Measurements from ENCODE around the gene AP1AR. TPM values are rescaled to one million over a fixed set of nuclear protein-coding genes. Genes with fewer than 3 reads are reported as not detected.

Gene AP1AR
- total and polyA plus RNA-seq, 5 donors = 6.1 to 11.6 (median 10.3) TPM

GRCh38 chr4:112225157-112225556 lies 6.4 kb upstream of the AP1AR start:
- Histone ChIP-seq H3K4me3 (ENCODE audit: low read length) (no peak overlapping the region), H3K4me1 (ENCODE audit: control insufficient read depth, insufficient read depth, low read length) (no peaks in the 10 kb centered on the region), H3K27ac (ENCODE audit: low read length) (no peak overlapping the region), H3K9me3 (ENCODE audit: control insufficient read depth, low read length) (no peaks in the 10 kb centered on the region), H3K27me3 (ENCODE audit: control insufficient read depth, insufficient read depth) (no peaks in the 10 kb centered on the region)
- ATAC-seq (no peak), DNase-seq (no peak)
- 54% methylated on average over 4 of the region's 4 CpGs for WGBS
- intact Hi-C loops (cut with DNase I) = loop anchor here in 1 of 4 donors (5.0 kb wide), 1 partner anchor 118 kb away; no protein-coding TSS in a partner anchor

DNA sequence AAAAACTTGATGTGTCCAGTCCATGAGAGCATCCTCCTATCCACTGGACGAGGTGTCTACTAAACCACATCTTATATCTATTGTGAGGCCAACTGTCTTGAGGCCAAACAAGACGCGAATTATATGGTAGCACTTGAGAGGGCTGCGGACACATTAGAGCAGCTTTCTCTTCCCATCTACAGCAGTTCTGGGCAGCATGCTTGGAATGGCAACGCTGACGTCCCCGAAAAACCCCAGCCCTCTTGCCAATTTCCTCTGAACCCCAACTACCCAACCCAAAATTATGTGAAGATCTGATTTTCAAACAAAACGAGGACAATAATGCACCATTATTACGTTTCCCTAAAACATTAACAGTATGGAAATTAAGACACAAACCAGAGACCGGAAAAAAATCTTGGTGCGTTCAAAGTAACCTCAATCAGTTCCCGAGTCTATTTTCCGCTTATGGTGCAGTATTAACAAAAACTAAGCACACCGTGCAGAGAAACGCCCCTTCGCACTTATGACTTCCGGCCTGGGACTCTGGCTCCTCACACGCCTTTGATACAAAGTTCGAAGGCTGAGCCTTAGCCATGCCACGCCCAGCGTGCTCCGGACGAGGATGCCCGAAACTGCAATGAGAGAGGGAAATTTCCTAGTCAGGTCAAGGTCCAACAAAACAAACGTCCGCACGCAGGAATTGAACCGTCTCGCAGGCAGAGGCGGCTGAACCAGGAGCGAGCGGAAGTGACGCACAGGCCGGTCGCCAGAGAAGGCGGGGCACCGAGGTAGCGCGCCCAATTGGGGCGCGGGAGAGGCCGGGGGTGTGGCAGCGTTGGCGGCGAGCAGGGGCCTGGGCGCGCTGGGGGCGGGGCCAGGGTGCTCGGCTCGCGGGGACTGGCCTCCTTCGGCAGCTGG lies 458 bp upstream of the AP1AR start:
- under 1% methylated on average over 52 of the region's 52 CpGs for WGBS
- Histone ChIP-seq H3K9me3 (ENCODE audit: control insufficient read depth, low read length) (no peaks in the 10 kb centered on the region), H3K27ac (ENCODE audit: low read length) (peak overlapping the region; percentile 98), H3K4me1 (ENCODE audit: control insufficient read depth, insufficient read depth, low read length) (no peaks in the 10 kb centered on the region), H3K4me3 (ENCODE audit: low read length) (peak overlapping the region; percentile 66), H3K27me3 (ENCODE audit: control insufficient read depth, insufficient read depth) (no peaks in the 10 kb centered on the region)
- ATAC-seq = peak; percentile 99 to 100
- peak; percentile 99 for DNase-seq
- intact Hi-C loops (cut with DNase I) = loop anchor here in 2 of 4 donors (5.0 kb wide), 1 partner anchor 84 kb away; the partner anchor contains the start of gene FAM241A (in 2 of the 2)

- Histone ChIP-seq H3K27ac (ENCODE audit: low read length) (no peak overlapping the region), H3K4me3 (ENCODE audit: low read length) (no peak overlapping the region), H3K9me3 (ENCODE audit: control insufficient read depth, low read length) (no peaks in the 10 kb centered on the region), H3K27me3 (ENCODE audit: control insufficient read depth, insufficient read depth) (no peaks in the 10 kb centered on the region), H3K4me1 (ENCODE audit: control insufficient read depth, insufficient read depth, low read length) (peaks cover 2% of the 10 kb centered on the region)
- ATAC-seq (no peak), DNase-seq (peak in 2 of 3 donors; percentile 41 to 63)
- intact Hi-C loops (cut with DNase I) = loop anchor here in 3 of 4 donors (2.0 to 5.0 kb wide), 3 partner anchors 88 to 134 kb away; partner anchors contain the start of gene FAM241A (in 2 of the 3)
- 49% methylated on average over 3 of the region's 3 CpGs for WGBS
Observed at GRCh38 chr4:112234952-112235609, 3.5 kb downstream of the AP1AR start.

- DNase-seq (no peak), ATAC-seq (no peak)
- Histone ChIP-seq H3K4me1 (ENCODE audit: control insufficient read depth, insufficient read depth, low read length) (peaks cover 2% of the 10 kb centered on the region), H3K9me3 (ENCODE audit: control insufficient read depth, low read length) (no peaks in the 10 kb centered on the region), H3K4me3 (ENCODE audit: low read length) (no peak overlapping the region), H3K27me3 (ENCODE audit: control insufficient read depth, insufficient read depth) (no peaks in the 10 kb centered on the region), H3K27ac (ENCODE audit: low read length) (no peak overlapping the region)
- intact Hi-C loops (cut with DNase I) = loop anchor here in 2 of 4 donors (1.0 to 5.0 kb wide), 2 partner anchors 134 to 137 kb away; no protein-coding TSS in a partner anchor
- 91% methylated on average over 2 of the region's 2 CpGs for WGBS
Observed at GRCh38 chr4:112236040-112236439, 4.5 kb downstream of the AP1AR start.

- Histone ChIP-seq H3K4me3 (ENCODE audit: low read length) (no peak overlapping the region), H3K4me1 (ENCODE audit: control insufficient read depth, insufficient read depth, low read length) (peaks cover 2% of the 10 kb centered on the region), H3K27me3 (ENCODE audit: control insufficient read depth, insufficient read depth) (no peaks in the 10 kb centered on the region), H3K27ac (ENCODE audit: low read length) (no peak overlapping the region), H3K9me3 (ENCODE audit: control insufficient read depth, low read length) (no peaks in the 10 kb centered on the region)
- DNase-seq (no peak), ATAC-seq (no peak)
- WGBS = 94% methylated on average over 2 of the region's 2 CpGs
- intact Hi-C loops (cut with DNase I) = loop anchor here in 1 of 4 donors (5.0 kb wide), 1 partner anchor 137 kb away; no protein-coding TSS in a partner anchor
Observed at GRCh38 chr4:112238833-112239232, 7.2 kb downstream of the AP1AR start.

GRCh38 chr4:112245383-112245782 lies 13.8 kb downstream of the AP1AR start:
- Histone ChIP-seq H3K4me1 (ENCODE audit: control insufficient read depth, insufficient read depth, low read length) (no peaks in the 10 kb centered on the region), H3K27ac (ENCODE audit: low read length) (no peak overlapping the region), H3K9me3 (ENCODE audit: control insufficient read depth, low read length) (no peaks in the 10 kb centered on the region), H3K4me3 (ENCODE audit: low read length) (no peak overlapping the region), H3K27me3 (ENCODE audit: control insufficient read depth, insufficient read depth) (no peaks in the 10 kb centered on the region)
- 97% methylated on average over 2 of the region's 2 CpGs for WGBS
- DNase-seq (no peak), ATAC-seq (no peak)
- intact Hi-C loops (cut with DNase I) = no loop called here

- Histone ChIP-seq H3K4me3 (ENCODE audit: low read length) (no peak overlapping the region), H3K4me1 (ENCODE audit: control insufficient read depth, insufficient read depth, low read length) (no peaks in the 10 kb centered on the region), H3K9me3 (ENCODE audit: control insufficient read depth, low read length) (no peaks in the 10 kb centered on the region), H3K27me3 (ENCODE audit: control insufficient read depth, insufficient read depth) (no peaks in the 10 kb centered on the region), H3K27ac (ENCODE audit: low read length) (no peak overlapping the region)
- DNase-seq (no peak), ATAC-seq (no peak)
- 81% methylated on average over 3 of the region's 3 CpGs for WGBS
- intact Hi-C loops (cut with DNase I) = no loop called here
Observed at GRCh38 chr4:112247021-112247420, 15.4 kb downstream of the AP1AR start.

GRCh38 chr4:112251019-112251643 lies 19.5 kb downstream of the AP1AR start:
- no peak overlapping the region for H3K27ac ChIP-seq (ENCODE audit: low read length)
- DNase-seq (no peak), ATAC-seq (peak; percentile 90)
- H3K9me3 ChIP-seq (ENCODE audit: control insufficient read depth, low read length) = no peaks in the 10 kb centered on the region
- WGBS = 73% methylated on average over 3 of the region's 3 CpGs
- intact Hi-C loops (cut with DNase I) = no loop called here
- H3K4me3 ChIP-seq (ENCODE audit: low read length) = no peak overlapping the region
- H3K4me1 ChIP-seq (ENCODE audit: control insufficient read depth, insufficient read depth, low read length) = no peaks in the 10 kb centered on the region
- H3K27me3 ChIP-seq (ENCODE audit: control insufficient read depth, insufficient read depth) = no peaks in the 10 kb centered on the region

GRCh38 chr4:112252234-112252633 lies 20.6 kb downstream of the AP1AR start:
- intact Hi-C loops (cut with DNase I) = no loop called here
- DNase-seq = no peak
- H3K27ac ChIP-seq (ENCODE audit: low read length) = peak overlapping the region; percentile 45
- H3K9me3 ChIP-seq (ENCODE audit: control insufficient read depth, low read length) = no peaks in the 10 kb centered on the region
- WGBS = 65% methylated on average over 1 of the region's 1 CpG
- no peaks in the 10 kb centered on the region for H3K27me3 ChIP-seq (ENCODE audit: control insufficient read depth, insufficient read depth)
- ATAC-seq = peak; percentile 39 to 50
- H3K4me1 ChIP-seq (ENCODE audit: control insufficient read depth, insufficient read depth, low read length) = no peaks in the 10 kb centered on the region
- H3K4me3 ChIP-seq (ENCODE audit: low read length) = no peak overlapping the region

- no peaks in the 10 kb centered on the region for H3K27me3 ChIP-seq (ENCODE audit: control insufficient read depth, insufficient read depth)
- DNase-seq = no peak
- H3K27ac ChIP-seq (ENCODE audit: low read length) = no peak overlapping the region
- ATAC-seq = no peak
- no peaks in the 10 kb centered on the region for H3K4me1 ChIP-seq (ENCODE audit: control insufficient read depth, insufficient read depth, low read length)
- intact Hi-C loops (cut with DNase I) = no loop called here
- WGBS = 69% methylated on average over 2 of the region's 2 CpGs
- no peaks in the 10 kb centered on the region for H3K9me3 ChIP-seq (ENCODE audit: control insufficient read depth, low read length)
- H3K4me3 ChIP-seq (ENCODE audit: low read length) = no peak overlapping the region
Observed at GRCh38 chr4:112253382-112254000, 21.9 kb downstream of the AP1AR start.

Measured in right cardiac atrium (tissue), 5 donors.